GM12865 (cell line): ENCODE measurements around the gene DNMBP.
A peak's percentile ranks its signal among the peaks of the same experiment; 100 is the strongest.

Source experiments
- DNase-seq: peaks from one replicate; pipeline ENCODE4 v3.0.0; 2010; ENCODE audit warnings: low read depth
- H3K4me3 ChIP-seq: 2 replicates; pipeline ENCODE4 v1.5.1; 2011; ENCODE audit warnings: mild to moderate bottlenecking, low read depth, low read length, control low read depth
- CTCF ChIP-seq: IDR thresholded peaks from 2 replicates; pipeline ENCODE4 v1.5.1; 2011; ENCODE audit warnings: low read length, control low read depth, low read depth, inconsistent platforms; ENCODE audit not compliant: insufficient read depth; ENCODE audit errors: missing control alignments

DNMBP gene

GRCh38 chr10:100033766-100034418 is 24.1 kb upstream of the DNMBP start:
- no peak for TF ChIP-seq CTCF
- DNase-seq: no peak
- no peak overlapping the region for H3K4me3 ChIP-seq

GRCh38 chr10:100027416-100027815 is 17.7 kb upstream of the DNMBP start:
- no peak overlapping the region for H3K4me3 ChIP-seq
- no peak for DNase-seq
- no peak for TF ChIP-seq CTCF

- no peak for DNase-seq
- no peak for TF ChIP-seq CTCF
- H3K4me3 ChIP-seq: no peak overlapping the region
Measured at GRCh38 chr10:100025576-100025975, 15.8 kb upstream of the DNMBP start.

- no peak for TF ChIP-seq CTCF
- no peak for DNase-seq
Measured at GRCh38 chr10:100024748-100025147, 15.0 kb upstream of the DNMBP start.

GRCh38 chr10:100022403-100022802 is 12.7 kb upstream of the DNMBP start:
- no peak for TF ChIP-seq CTCF
- no peak for DNase-seq
- H3K4me3 ChIP-seq: no peak overlapping the region

More at GRCh38 chr10:100024748-100025147, 15.0 kb upstream of the DNMBP start:
- no peak overlapping the region for H3K4me3 ChIP-seq

GRCh38 chr10:100021322-100021721 is 11.6 kb upstream of the DNMBP start:
- TF ChIP-seq CTCF: no peak
- DNase-seq: peak; percentile 77
- H3K4me3 ChIP-seq: no peak overlapping the region

- TF ChIP-seq CTCF: no peak
- no peak for DNase-seq
- H3K4me3 ChIP-seq: no peak overlapping the region
Measured at GRCh38 chr10:100020886-100021253, 11.1 kb upstream of the DNMBP start.
